NCI-H1092 treated with DMSO at 0.1 percent for 48 hours (cell line): ENCODE measurements around the gene NUDT22.

Experiments
- DNase-seq: peaks from one replicate; lab custom pipeline; 2025; lab: John Stamatoyannopoulos, UW

NUDT22 gene

GRCh38 chr11:64255135-64256128, 29.4 kb downstream of the NUDT22 start:
- DNase-seq, result no peak

GRCh38 chr11:64256300-64256699, 30.2 kb downstream of the NUDT22 start:
- no peak for DNase-seq

GRCh38 chr11:64258356-64258755, 32.3 kb downstream of the NUDT22 start:
- no peak for DNase-seq

GRCh38 chr11:64258946-64259532, 33.0 kb downstream of the NUDT22 start:
- DNase-seq, result no peak

- no peak for DNase-seq
Observed at GRCh38 chr11:64259533-64260067, 33.5 kb downstream of the NUDT22 start.

DNA sequence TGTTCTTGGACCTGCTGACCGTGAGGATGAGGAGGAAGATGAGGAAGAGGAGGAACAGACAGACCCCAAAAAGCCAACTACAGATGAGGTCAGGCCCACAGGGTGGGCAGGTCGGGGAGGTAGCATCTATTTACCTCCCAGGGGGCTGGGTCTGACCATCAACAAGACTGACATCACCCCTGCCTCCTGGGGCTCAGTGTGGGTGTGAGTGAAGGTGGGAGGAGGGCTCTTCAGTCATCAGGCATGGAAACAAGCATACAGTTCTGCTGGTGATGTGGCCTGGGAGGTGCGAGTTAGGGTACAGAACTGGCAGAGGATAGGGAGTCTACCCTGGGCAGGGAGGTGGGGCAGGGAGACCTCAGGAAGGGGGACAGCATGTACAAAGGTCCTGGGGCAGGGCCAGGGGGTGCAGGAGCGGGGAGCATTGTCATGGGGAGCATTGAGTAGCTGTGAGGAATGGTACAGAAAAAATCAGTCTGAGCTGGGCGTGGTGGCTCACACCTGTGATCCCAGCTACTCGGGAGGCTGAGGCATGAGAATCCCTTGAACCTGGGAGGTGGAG, 34.2 kb downstream of the NUDT22 start:
- no peak for DNase-seq

- DNase-seq, result no peak
Observed at GRCh38 chr11:64261556-64262080, 35.5 kb downstream of the NUDT22 start.

GRCh38 chr11:64262271-64263002, 36.4 kb downstream of the NUDT22 start:
- no peak for DNase-seq

DNA sequence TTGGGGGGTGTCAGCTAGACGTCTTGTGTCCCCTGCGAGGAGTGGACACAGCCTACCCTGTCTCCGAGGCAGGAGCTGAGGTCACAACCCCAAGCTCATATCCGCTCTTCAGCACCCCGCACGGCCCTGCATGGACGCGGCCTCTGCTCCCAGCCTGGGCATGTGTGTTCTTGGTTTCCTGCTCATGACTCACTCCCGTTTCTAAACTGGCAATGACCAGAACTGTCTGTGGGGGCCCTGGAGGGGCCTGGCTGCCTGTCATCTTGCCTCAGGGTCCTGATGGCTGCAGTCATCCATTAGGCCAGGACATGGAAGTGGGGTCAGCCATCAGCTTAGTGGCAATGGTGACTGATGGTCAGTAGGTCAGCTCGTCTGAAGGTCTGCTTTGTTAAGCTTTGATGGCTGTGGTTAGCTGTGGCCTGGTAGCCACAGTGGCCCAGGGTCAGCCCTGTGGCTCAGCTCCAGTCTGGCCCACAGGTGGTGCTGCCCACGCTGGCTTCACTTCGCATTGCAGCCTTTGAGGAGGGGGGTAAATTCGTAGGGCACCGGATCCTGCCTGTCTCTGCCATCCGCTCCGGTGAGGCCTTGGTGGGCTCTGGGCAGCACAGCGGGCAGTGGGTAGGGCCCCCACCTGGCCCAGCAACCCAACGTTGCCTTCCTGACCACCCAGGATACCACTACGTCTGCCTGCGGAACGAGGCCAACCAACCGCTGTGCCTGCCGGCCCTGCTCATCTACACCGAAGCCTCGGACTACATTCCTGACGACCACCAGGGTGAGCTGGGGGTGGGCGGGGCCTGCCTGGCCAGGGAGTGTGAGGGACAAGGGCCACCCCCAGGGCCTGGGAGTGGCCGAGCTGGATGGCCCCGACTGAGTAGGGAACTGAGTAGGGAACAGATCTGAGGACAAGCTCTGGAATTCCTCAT, 37.2 kb downstream of the NUDT22 start:
- DNase-seq, result no peak

DNA sequence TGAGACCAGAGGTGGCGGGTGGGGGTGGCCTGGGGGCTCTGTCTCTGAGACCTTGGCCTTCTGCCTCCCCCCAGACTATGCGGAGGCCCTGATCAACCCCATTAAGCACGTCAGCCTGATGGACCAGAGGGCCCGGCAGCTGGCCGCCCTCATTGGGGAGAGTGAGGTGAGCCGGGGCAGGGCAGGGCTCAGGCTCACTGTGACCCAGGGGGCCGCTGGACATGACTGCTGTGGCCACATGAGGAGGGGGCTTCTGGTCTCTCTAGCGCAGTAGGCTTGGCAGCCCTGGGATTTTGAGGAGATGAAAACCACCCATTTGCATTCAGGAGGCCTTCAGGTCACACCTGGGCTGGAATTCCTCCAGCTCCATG, 37.9 kb downstream of the NUDT22 start:
- DNase-seq, result no peak

GRCh38 chr11:64264371-64264852, 38.3 kb downstream of the NUDT22 start:
- no peak for DNase-seq

GRCh38 chr11:64265176-64266160, 39.4 kb downstream of the NUDT22 start:
- DNase-seq, result no peak

GRCh38 chr11:64266339-64266738, 40.3 kb downstream of the NUDT22 start:
- DNase-seq, result no peak

DNA sequence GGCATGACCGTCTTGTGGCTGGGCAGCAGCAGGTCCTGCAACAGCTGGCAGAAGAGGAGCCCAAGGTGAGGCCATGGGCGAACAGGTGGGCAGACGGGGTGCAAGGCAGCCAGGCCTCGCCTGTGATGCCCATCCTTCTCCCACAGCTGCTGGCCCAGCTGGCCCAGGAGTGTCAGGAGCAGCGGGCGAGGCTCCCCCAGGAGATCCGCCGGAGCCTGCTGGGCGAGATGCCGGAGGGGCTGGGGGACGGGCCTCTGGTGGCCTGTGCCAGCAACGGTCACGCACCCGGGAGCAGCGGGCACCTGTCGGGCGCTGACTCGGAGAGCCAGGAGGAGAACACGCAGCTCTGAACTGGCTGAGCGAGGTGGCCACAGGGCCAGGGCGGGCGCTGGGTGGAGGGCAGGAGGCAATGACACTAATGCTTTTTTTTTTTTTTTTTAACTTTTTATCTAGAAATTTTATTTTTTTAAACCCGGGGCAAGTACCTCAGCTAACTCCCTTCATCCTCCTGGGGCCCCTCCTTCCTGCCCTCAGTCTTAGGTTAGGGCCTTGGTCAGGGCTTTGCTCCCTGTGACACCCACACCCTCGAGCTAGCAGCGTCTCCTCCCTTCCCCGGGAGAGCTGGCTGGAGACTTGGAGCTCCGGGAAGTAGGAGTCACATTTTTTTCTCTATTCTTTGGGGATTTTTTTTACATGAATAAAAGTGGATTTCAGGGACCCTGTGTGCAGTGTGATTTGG, 41.3 kb downstream of the NUDT22 start:
- peak; percentile 46 for DNase-seq

GRCh38 chr11:64268025-64268892, 42.2 kb downstream of the NUDT22 start:
- no peak for DNase-seq

DNA sequence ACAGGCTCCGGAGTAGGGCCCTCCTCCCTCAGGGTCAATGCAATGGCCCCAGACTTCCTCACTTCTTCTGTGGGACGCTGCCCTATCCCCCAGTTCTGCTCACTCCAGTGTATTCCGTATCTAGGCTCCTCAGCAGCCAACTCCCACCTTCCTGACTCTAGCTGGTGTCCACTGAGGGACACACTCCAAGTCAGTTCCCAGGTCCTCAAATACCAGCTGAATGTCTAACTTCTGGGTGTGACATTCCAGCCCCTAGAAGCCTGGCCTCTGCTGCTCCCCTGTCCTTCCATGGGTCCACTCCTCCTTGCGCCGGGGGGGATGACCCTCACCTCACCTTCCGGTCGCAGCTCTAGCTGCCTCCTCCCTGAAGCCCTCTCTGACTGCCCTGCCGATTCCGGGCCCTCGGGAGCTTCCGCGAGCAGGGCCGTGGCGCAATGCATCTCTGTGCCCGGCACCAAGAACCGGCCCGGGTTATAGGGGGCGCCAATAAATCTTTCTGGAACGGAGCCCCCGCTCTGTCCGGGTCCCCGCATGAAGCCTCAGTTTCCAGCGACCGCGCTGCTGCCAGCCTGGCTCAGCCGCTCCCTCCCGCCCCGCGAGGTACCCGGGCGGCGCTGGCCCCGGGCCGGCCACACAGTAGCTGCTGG, 42.9 kb downstream of the NUDT22 start:
- DNase-seq, result no peak
